Amygdala (tissue), 56 donors: ENCODE measurements around the gene ABLIM2.

ENCODE experiments used
- DNase-seq, 56 donors: peaks; one replicate each; lab custom pipeline; 2025; lab: John Stamatoyannopoulos, UW

ABLIM2 gene

GRCh38 chr4:8177552-8177951 is 18.9 kb upstream of the ABLIM2 start:
- DNase-seq = no peak

- peak in 7 of 56 donors; percentile 12 to 39 (median 28) for DNase-seq
Measured at GRCh38 chr4:8176547-8177399, 18.2 kb upstream of the ABLIM2 start.

DNA sequence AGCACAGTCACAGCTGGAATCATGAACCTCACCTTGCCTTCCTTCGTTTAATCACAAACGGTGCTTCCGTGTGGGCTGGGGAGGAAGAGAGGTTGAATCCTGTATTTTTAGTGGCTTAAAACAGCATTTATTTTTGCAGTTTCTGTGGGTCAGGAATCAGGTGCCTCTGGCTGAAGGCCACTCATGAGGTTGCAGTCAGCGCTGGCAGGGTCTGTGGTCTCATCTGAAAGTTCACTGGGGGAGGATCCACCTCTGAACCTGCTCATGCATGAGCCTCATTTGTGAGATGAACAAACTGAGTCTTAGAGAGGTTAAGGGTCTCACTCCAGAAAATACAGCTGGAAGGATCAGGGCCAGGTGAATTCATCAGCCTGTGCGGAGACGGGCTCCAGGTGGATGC is 17.1 kb upstream of the ABLIM2 start:
- no peak for DNase-seq

GRCh38 chr4:8174970-8175369 is 16.4 kb upstream of the ABLIM2 start:
- DNase-seq = no peak

DNA sequence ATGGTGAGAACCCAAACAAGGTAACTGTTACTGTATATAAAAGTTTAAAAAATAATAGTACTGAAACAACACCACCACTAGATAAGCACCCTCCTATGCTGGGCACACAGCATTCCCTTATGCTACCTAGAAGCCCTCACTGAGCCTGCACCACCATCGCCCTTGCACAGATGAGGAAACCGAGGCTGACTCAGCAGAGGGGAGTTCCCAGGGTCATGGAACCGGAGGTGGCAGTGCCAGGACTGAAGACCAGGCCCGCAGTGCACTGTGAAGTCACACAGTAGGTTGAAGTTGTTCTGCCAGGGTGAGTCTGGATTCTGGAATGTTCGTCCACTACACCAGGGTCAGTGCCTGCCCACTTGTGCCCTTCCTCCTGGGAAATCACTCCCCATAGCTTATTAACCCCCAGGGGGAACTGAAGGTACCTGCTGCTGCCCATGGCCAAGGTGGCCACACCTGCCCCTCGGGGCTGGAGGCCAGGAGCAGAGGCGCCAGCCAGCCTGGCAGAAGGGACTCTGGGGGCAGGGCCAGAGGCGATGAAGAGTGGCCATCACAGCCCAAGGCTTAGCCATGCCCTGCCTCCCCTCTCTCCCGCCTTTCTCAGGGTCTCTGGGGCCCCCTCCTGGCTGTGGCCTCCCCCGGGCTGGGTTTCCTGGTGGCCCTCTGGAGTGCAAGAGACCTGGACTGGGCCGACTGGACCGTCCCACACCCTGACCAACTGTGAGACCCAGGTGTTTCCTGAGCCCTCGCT is 15.1 kb upstream of the ABLIM2 start:
- DNase-seq = no peak

DNA sequence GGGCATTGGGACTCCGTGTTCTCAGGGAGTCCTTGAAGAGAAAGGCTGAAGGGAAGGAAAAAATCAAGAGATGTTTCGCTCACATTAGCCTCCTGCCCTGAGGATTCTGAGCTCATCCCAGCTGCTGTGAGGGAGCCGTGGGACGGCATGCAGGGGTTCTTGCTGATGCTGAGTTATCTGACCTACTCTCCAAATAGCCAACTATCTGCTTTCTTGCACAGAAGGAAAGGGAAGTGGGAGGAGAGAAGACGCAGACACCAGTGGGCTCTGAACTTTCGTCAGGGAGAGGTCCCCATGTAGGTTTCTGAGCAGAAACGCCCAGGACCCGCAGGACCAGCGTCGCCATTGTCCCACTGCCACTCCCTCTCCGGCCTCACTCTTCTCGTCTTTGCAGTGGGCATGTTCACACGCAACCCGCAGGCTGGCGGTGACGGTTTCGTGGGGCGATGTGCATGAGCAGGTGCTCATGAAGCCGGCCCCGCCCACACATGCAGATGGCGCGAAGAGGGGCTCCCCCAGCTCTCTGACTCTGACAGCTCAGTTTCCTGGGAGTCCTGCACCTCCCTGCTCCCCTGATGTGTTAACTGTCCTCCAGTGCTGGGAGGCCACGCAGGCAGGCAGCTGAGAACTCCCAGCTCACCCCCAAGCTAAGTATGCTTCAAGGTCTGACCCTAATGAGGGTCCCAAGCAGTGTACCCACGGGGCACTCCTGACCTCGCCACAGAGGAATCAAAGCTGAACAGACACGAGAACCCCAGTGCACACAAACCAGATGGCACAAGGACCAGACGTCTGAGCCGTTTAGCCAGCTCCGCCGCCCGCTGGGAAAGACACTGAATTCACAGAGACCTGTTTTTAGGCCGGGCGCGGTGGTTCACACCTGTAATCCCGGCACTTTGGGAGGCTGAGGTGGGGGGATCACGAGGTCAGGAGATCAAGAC is 13.6 kb upstream of the ABLIM2 start:
- no peak for DNase-seq

- DNase-seq = no peak
Measured at GRCh38 chr4:8171266-8171665, 12.7 kb upstream of the ABLIM2 start.

- DNase-seq = no peak
Measured at GRCh38 chr4:8170341-8170740, 11.7 kb upstream of the ABLIM2 start.

DNA sequence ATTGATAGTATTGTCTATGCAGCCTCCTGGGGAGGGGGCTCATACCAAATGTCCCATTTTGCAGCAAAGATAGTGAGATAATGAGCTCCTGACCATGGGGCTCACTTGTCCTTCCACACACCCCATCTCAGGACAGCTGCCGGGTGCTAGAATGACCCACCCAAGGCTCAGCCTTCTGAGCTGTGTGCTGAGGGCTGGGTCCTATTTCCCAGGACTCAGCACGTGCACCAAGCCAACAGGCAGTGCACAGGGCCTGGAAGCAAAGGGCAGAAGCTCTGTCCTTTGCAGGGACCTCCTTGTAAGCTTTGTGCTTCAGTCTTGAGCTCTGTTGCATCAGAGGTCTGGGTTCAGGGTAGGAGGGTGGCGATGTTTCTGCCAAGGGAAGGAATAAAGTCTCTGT is 11.2 kb upstream of the ABLIM2 start:
- no peak for DNase-seq

DNA sequence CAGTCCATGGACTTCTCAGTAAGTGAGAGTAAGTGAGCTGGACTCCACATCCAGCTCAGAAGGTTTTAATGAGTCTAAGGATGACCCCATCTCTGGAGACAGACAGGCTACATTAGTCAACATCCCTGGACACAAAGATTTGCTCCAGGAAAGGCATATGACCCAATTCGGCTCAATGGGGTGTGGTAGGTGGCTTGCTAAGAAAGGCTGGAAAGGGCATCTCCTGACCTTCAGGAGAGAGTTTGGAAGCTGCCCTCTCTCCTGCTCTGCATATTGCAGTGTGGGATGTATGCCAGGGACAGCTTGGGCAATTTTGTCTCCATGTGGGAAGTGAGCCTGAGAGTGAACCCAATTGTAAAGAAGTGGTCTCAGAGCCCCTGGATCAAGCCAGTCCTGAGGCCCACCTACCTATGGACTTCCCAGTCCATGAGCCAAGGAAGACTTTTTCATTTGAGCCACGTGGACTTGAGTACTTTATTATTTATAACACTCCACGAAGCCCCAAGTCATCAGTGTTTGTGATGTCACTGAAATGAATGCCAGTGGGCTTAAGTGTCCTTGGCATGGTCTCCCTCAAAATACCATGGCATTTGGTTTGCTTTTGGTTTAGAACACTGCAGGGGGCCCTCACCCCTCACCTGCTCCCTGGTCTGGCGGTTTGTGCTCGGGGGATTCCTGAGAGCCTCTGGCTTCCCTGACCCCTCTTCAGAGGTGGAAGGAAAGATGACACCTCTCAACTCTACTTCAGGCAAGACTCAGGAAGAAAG is 10.4 kb upstream of the ABLIM2 start:
- DNase-seq = no peak

GRCh38 chr4:8168232-8168631 is 9.6 kb upstream of the ABLIM2 start:
- no peak for DNase-seq

DNA sequence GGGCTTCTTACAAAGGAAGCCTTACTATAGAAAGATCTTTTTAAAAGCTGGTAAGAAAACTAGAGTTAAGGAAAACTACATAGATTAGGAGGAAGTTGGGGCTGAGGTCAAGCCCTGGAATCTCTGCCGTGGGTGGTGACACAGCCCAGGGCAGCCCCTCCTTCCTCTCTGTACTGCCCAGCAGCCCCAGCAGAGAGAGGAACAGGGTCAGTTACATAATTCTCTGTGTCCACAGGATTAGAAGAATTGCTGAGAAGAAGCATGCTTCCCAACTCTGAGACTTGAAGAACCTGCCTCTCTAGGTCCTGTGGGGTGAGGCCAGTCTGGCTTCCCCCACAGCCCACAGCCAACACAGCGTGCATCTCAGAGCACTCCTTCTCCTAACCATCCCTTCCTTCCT is 9.2 kb upstream of the ABLIM2 start:
- DNase-seq = peak in 2 of 56 donors; percentile 7 to 24

- no peak for DNase-seq
Measured at GRCh38 chr4:8167291-8167690, 8.7 kb upstream of the ABLIM2 start.

- DNase-seq = no peak
Measured at GRCh38 chr4:8165374-8165896, 6.8 kb upstream of the ABLIM2 start.

- no peak for DNase-seq
Measured at GRCh38 chr4:8164687-8165086, 6.1 kb upstream of the ABLIM2 start.

GRCh38 chr4:8164194-8164565 is 5.6 kb upstream of the ABLIM2 start:
- peak in 1 of 56 donors; percentile 13 for DNase-seq

GRCh38 chr4:8163436-8164193 is 5.0 kb upstream of the ABLIM2 start:
- DNase-seq = no peak

DNA sequence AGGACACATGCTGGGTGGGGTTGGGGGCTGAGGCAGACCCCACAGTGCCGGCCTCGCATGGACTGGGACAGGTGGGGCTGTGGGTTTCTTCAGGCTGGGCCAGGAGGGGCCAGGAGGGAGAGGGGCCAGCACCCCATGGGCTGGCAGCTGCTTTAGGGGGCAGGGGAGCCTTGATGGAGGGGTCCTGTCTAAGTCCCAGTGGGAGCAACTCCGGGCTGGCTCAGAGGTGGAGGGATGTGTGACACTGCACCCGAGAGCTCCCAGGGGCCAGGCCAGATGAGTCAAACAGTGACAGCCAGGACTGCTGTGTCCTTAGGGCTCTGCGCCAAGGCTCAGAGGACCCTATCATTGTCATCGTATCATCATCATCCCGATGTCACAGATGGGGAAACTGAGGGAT is 4.4 kb upstream of the ABLIM2 start:
- DNase-seq = no peak

DNA sequence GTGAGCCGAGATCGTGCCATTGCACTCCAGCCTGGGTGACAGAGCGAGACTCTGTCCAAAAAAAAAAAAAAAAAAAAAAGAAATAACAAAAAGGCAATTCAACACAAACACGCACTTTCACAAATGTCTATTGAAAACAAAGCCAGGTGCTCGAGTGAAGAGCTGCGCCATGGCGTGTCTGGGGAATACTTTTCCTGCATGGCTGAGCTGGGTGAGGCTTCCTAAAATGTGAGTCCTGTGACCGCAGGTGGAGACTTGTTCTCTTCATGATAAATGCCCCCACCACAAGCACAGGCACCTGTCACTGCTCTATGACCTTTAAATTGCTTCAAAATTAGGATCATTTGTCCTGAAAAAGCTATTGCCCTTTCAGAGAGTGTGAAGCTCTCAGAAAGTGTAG is 4.0 kb upstream of the ABLIM2 start:
- no peak for DNase-seq
